CD14-positive monocyte (primary cell): ENCODE results near the gene MROH8. TPM values are rescaled to one million over a fixed set of nuclear protein-coding genes. Genes with fewer than 3 reads are reported as not detected.
"Not testable (repeated sequence)": the region's sequence is repeated elsewhere in the genome, so short reads cannot be mapped to it uniquely, and the experiment has no call there.

ENCODE experiments used
- DNase-seq, 3 donors: peaks; one replicate each; pipeline ENCODE4 v3.0.0-alpha.2; 2011 to 2022
- H2AFZ ChIP-seq: 2 replicates; pipeline ENCODE4 v1.6.0; 2012; ENCODE audit warnings: mild to moderate bottlenecking, low read depth, low read length, inconsistent platforms; ENCODE audit not compliant: insufficient read depth, poor library complexity, severe bottlenecking
- H3K27ac ChIP-seq, 2 donors: 1 replicate in 1 of 2; 2 replicates in 1 of 2; pipeline ENCODE4 v1.5.1; 2012 to 2013; ENCODE audit warnings: low read length in 2 of 2, control low read depth in 1 of 2, inconsistent platforms in 1 of 2, low read depth in 1 of 2, mild to moderate bottlenecking in 1 of 2
- H3K27me3 ChIP-seq, 2 donors: one replicate each; pipeline versions ENCODE4 v1.6.0 to v1.6.1; 2011 to 2013; ENCODE audit warnings: low read length in 2 of 2; ENCODE audit not compliant: control insufficient read depth in 2 of 2, insufficient read depth in 2 of 2
- H3K36me3 ChIP-seq, 2 donors: replicated peaks in 1 of 2; 1 replicate in 1 of 2; 2 replicates in 1 of 2; pipeline versions ENCODE4 v1.5.1 to v1.6.1; 2012 to 2013; ENCODE audit warnings: low read length in 2 of 2, control low read depth in 1 of 2, inconsistent platforms in 1 of 2, mild to moderate bottlenecking in 1 of 2; ENCODE audit not compliant: insufficient read depth in 2 of 2, control insufficient read depth in 1 of 2
- H3K4me1 ChIP-seq, 2 donors: 1 replicate in 1 of 2; 2 replicates in 1 of 2; pipeline versions ENCODE4 v1.5.1 to v1.6.1; 2012 to 2013; ENCODE audit warnings: low read length in 2 of 2, control low read depth in 1 of 2, inconsistent platforms in 1 of 2, mild to moderate bottlenecking in 1 of 2, moderate library complexity in 1 of 2; ENCODE audit not compliant: insufficient read depth in 2 of 2, control insufficient read depth in 1 of 2
- H3K4me2 ChIP-seq: replicated peaks from 2 replicates; pipeline ENCODE3; 2012; ENCODE audit warnings: low read length, moderate library complexity, mild to moderate bottlenecking; ENCODE audit not compliant: poor library complexity, severe bottlenecking; ENCODE audit errors: extremely low read depth
- H3K4me3 ChIP-seq, 3 experiments: fragments of 200-600 bp in 1 of 3; sonication (generic) in 1 of 3; replicated peaks in 1 of 3; 1 replicate in 2 of 3; 2 replicates in 1 of 3; pipeline ENCODE4 v1.5.1; 2011 to 2013; ENCODE audit warnings: low read length in 3 of 3, mild to moderate bottlenecking in 3 of 3, control low read depth in 2 of 3, low read depth in 2 of 3, inconsistent platforms in 1 of 3, moderate library complexity in 1 of 3
- H3K79me2 ChIP-seq: 2 replicates; pipeline ENCODE4 v1.6.0; 2012; ENCODE audit warnings: mild to moderate bottlenecking, control low read depth, inconsistent platforms, low read length, moderate library complexity; ENCODE audit not compliant: insufficient read depth
- H3K9ac ChIP-seq: 2 replicates; pipeline ENCODE4 v1.6.0; 2017; ENCODE audit warnings: low read length, mild to moderate bottlenecking; ENCODE audit not compliant: insufficient read depth, poor library complexity, severe bottlenecking
- H3K9me3 ChIP-seq, 2 donors: replicated peaks in 1 of 2; 1 replicate in 1 of 2; 2 replicates in 1 of 2; pipeline versions ENCODE4 v1.5.1 to v1.6.1; 2012 to 2013; ENCODE audit warnings: low read length in 2 of 2, control low read depth in 1 of 2; ENCODE audit not compliant: control insufficient read depth in 1 of 2, insufficient read depth in 1 of 2
- H4K20me1 ChIP-seq: 2 replicates; pipeline ENCODE4 v1.6.0; 2012; ENCODE audit warnings: mild to moderate bottlenecking, low read length, control low read depth, moderate library complexity; ENCODE audit not compliant: insufficient read depth
- H3K27ac Mint-ChIP-seq, 7 donors: one replicate each; pipeline ENCODE4 v1.8.0; 2020; ENCODE audit warnings: mild to moderate bottlenecking in 7 of 7, mixed read lengths in 7 of 7, moderate library complexity in 6 of 7, inconsistent platforms in 2 of 7
- H3K27me3 Mint-ChIP-seq, 3 donors: one replicate each; pipeline ENCODE4 v1.8.0; 2021 to 2022; ENCODE audit warnings: low read depth in 3 of 3, mild to moderate bottlenecking in 3 of 3, mixed read lengths in 3 of 3, moderate library complexity in 3 of 3, inconsistent platforms in 1 of 3
- H3K36me3 Mint-ChIP-seq, 2 donors: one replicate each; pipeline ENCODE4 v1.8.0; 2020; ENCODE audit warnings: mixed read lengths in 2 of 2, inconsistent platforms in 1 of 2, mild to moderate bottlenecking in 1 of 2
- H3K4me1 Mint-ChIP-seq: one replicate; pipeline ENCODE4 v1.8.0; 2020; ENCODE audit warnings: mild to moderate bottlenecking, mixed read lengths
- H3K4me3 Mint-ChIP-seq, 2 donors: one replicate each; pipeline ENCODE4 v1.8.0; 2020; ENCODE audit warnings: mild to moderate bottlenecking in 2 of 2, mixed read lengths in 2 of 2, moderate library complexity in 1 of 2
- H3K9me3 Mint-ChIP-seq, 7 donors: one replicate each; pipeline ENCODE4 v1.8.0; 2020 to 2022; ENCODE audit warnings: mixed read lengths in 7 of 7, mild to moderate bottlenecking in 6 of 7, moderate library complexity in 6 of 7, inconsistent platforms in 2 of 7
- WGBS: methylation state at CpG from one replicate; pipeline ENCODE4 v1.1.5; 2013; ENCODE audit warnings: missing lambda C conversion rate; ENCODE audit not compliant: insufficient coverage; 5-methylcytosine and 5-hydroxymethylcytosine counted together
- intact Hi-C, 2 donors: fragments of 100-400 bp; cut with micrococcal nuclease; formaldehyde crosslinking; loops; one replicate each; pipeline versions ENCODE4 v1.15.0 to v1.15.1; 2023
- polyA plus RNA-seq, 3 donors: library from polyadenylated mRNA; depleted of rRNA in 1 of 3; unstranded in 2 of 3; stranded (reverse) in 1 of 3; fragments of 300-500 nt in 2 of 3; fragments of >200 nt in 1 of 3; fragmentation: Illumina TruSeq in 2 of 3; gene quantifications; 1 replicate in 2 of 3; 2 replicates in 1 of 3; pipeline ENCODE4 v1.2.3, GENCODE V29; 2012 to 2021
- TF ChIP-seq, protein P1 (sequence below): fragments of 200-600 bp; IDR thresholded peaks from one replicate; pipeline ENCODE4 v1.8.0; 2022; ENCODE audit warnings: antibody characterized with exemption, mild to moderate bottlenecking

The MROH8 gene
- polyA plus RNA-seq, 3 donors: 0.08 to 1.0 (median 0.52) TPM

DNA sequence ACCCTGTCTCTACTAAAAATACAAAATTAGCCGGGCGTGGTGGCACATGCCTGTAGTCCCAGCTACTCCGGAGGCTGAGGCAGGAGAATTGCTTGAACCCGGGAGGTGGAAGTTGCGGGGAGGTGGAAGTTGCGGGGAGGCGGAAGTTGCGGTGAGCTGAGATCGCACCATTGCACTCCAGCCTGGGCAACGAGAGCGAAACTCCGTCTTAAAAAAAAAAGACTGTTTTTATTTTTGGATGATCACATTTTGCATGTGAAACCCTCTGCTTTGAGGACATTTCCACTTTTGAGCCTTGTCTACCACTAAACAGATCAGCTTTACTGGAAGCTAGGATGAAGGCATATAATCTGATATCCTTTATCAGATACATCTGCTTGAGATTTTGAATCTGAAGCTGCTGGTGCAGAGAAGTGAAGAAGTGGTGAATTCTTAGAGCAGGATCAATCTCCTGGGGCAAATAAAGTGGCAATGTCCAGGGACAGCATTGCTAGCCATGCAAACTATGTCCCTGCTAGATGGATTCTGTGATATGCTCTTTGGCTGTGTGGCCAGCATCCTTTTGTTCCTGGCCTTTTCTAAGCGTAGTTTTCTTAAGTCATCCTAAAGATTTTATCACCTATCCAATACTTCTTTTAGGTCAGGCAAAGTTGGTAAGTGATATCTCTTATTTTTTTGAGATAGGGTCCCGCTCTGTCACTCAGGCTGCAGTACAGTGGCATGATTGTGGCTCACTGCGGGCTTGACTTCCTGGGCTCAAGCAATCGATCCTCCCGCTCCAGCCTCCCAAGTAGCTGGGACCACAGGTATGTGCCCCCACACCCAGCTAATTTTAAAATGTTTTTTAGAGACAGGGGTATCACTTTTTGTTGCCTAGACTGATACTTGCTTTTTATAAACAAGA is 106.8 kb downstream of the MROH8 start:
- Histone ChIP-seq H3K27ac (peak overlapping the region in 1 of 2 donors; percentile 31), H3K36me3 (peaks cover 0 to 21% of the 10 kb centered on the region in 2 donors), H2AFZ (no peak overlapping the region), H3K9ac (no peak overlapping the region), H3K79me2 (peaks cover 73% of the 10 kb centered on the region), H4K20me1 (no peaks in the 10 kb centered on the region), H3K27me3 (no peaks in the 10 kb centered on the region), H3K4me3 (no peak overlapping the region), H3K4me1 (no peaks in the 10 kb centered on the region), H3K9me3 (no peaks in the 10 kb centered on the region), H3K4me2 (no peak overlapping the region)
- intact Hi-C loops: no loop called here
- H3K4me3 Mint-ChIP-seq: no peak overlapping the region
- no peak for DNase-seq
- H3K9me3 Mint-ChIP-seq: peaks cover 0 to 3% (median 0%) of the 10 kb centered on the region in 7 donors
- peaks cover 8 to 41% of the 10 kb centered on the region in 2 donors for H3K36me3 Mint-ChIP-seq
- TF ChIP-seq, protein P1, sequence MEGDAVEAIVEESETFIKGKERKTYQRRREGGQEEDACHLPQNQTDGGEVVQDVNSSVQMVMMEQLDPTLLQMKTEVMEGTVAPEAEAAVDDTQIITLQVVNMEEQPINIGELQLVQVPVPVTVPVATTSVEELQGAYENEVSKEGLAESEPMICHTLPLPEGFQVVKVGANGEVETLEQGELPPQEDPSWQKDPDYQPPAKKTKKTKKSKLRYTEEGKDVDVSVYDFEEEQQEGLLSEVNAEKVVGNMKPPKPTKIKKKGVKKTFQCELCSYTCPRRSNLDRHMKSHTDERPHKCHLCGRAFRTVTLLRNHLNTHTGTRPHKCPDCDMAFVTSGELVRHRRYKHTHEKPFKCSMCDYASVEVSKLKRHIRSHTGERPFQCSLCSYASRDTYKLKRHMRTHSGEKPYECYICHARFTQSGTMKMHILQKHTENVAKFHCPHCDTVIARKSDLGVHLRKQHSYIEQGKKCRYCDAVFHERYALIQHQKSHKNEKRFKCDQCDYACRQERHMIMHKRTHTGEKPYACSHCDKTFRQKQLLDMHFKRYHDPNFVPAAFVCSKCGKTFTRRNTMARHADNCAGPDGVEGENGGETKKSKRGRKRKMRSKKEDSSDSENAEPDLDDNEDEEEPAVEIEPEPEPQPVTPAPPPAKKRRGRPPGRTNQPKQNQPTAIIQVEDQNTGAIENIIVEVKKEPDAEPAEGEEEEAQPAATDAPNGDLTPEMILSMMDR: no peak
- 79% methylated on average over 4 of the region's 17 CpGs for WGBS
- no peaks in the 10 kb centered on the region for H3K27me3 Mint-ChIP-seq
- peak overlapping the region in 4 of 7 donors; percentile 20 to 86 (median 36) for H3K27ac Mint-ChIP-seq
- peaks cover 5% of the 10 kb centered on the region for H3K4me1 Mint-ChIP-seq

DNA sequence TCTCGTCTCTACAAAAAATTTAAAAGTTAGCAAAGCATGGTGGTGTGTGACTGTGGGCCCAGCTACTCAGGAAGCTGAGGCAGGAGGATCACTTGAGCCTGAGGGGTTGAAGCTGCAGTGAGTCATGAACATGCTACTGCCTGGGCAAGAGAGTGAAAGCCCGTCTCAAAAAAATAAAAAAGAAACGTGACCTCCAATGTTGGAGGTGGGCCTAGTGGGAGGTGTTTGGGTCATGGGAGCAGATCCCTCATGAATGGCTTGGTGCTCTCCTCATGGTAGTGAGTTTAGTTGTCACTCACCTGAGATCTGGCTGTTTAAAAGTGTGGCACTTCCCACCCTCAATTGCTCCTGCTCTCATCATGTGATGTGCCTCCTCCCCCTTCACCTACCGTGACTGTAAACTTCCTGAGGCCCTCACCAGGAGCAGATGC is 107.9 kb downstream of the MROH8 start:
- no peaks in the 10 kb centered on the region for H3K27me3 Mint-ChIP-seq
- H3K27ac Mint-ChIP-seq: peak overlapping the region in 4 of 7 donors; percentile 20 to 77 (median 76)
- DNase-seq: no peak
- WGBS: 82% methylated on average over 3 of the region's 4 CpGs
- peaks cover 0 to 3% (median 0%) of the 10 kb centered on the region in 7 donors for H3K9me3 Mint-ChIP-seq
- H3K9ac ChIP-seq: no peak overlapping the region
- no peak overlapping the region for H3K4me3 Mint-ChIP-seq
- peak overlapping the region in 1 of 2 donors; percentile 1 for H3K27ac ChIP-seq
- TF ChIP-seq, protein P1: no peak
- intact Hi-C loops: no loop called here
- no peaks in the 10 kb centered on the region for H3K4me1 ChIP-seq
- H2AFZ ChIP-seq: no peak overlapping the region
- H3K4me3 ChIP-seq: no peak overlapping the region
- peaks cover 3% of the 10 kb centered on the region for H3K4me1 Mint-ChIP-seq
- no peak overlapping the region for H3K4me2 ChIP-seq
- no peaks in the 10 kb centered on the region for H3K27me3 ChIP-seq
- peaks cover 9 to 48% of the 10 kb centered on the region in 2 donors for H3K36me3 Mint-ChIP-seq
- H3K9me3 ChIP-seq: no peaks in the 10 kb centered on the region
- peaks cover 68% of the 10 kb centered on the region for H3K79me2 ChIP-seq
- H3K36me3 ChIP-seq: peaks cover 3 to 32% of the 10 kb centered on the region in 2 donors
- H4K20me1 ChIP-seq: no peaks in the 10 kb centered on the region

GRCh38 chr20:37069563-37069962 is 109.8 kb downstream of the MROH8 start:
- H4K20me1 ChIP-seq, intact Hi-C loops, H3K4me3 Mint-ChIP-seq, H3K27ac Mint-ChIP-seq, H2AFZ ChIP-seq, H3K4me1 ChIP-seq, H3K9me3 ChIP-seq, H3K9me3 Mint-ChIP-seq, H3K27me3 Mint-ChIP-seq, H3K4me1 Mint-ChIP-seq, H3K27ac ChIP-seq, H3K27me3 ChIP-seq, H3K9ac ChIP-seq, H3K4me2 ChIP-seq, DNase-seq, H3K4me3 ChIP-seq: not testable (repeated sequence)
- peaks cover 19 to 46% of the 10 kb centered on the region in 2 donors for H3K36me3 ChIP-seq
- 95% methylated on average over 4 of the region's 25 CpGs for WGBS
- peaks cover 20 to 57% of the 10 kb centered on the region in 2 donors for H3K36me3 Mint-ChIP-seq
- H3K79me2 ChIP-seq: peaks cover 49% of the 10 kb centered on the region
